PC-9 (cell line): ENCODE data around the gene ITGAD.

Experiments
- EZH2 ChIP-seq: fragments of 200-600 bp; sonication (generic); IDR thresholded peaks from 2 replicates; pipeline ENCODE4 v1.8.0; 2017; ENCODE audit warnings: antibody characterized with exemption, low read depth
- TF ChIP-seq, protein P1 (sequence below): fragments of 200-600 bp; sonication (generic); conservative IDR thresholded peaks from 2 replicates; pipeline ENCODE4 v1.6.1; 2017; ENCODE audit warnings: mixed run types, antibody characterized with exemption, mild to moderate bottlenecking, moderate library complexity

DNA sequence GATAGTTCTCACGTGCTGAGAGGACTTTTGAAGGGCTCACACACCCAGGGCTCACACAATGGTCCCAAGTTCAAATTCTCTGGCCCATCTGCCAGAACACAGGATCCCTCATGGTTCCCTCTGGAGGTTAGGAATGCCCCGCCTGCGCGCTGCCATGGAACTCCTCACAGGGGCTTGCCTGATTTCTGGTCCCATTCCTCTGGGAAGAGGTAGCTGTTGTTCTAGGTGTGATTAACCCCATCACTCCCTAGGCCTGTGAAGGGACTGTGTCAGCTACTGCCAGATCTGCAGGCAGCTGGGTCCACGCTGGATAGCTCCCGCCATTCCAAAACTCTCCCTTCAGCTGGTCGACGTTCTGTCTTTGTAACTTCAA lies 63.8 kb downstream of the ITGAD start:
- TF ChIP-seq, protein P1, sequence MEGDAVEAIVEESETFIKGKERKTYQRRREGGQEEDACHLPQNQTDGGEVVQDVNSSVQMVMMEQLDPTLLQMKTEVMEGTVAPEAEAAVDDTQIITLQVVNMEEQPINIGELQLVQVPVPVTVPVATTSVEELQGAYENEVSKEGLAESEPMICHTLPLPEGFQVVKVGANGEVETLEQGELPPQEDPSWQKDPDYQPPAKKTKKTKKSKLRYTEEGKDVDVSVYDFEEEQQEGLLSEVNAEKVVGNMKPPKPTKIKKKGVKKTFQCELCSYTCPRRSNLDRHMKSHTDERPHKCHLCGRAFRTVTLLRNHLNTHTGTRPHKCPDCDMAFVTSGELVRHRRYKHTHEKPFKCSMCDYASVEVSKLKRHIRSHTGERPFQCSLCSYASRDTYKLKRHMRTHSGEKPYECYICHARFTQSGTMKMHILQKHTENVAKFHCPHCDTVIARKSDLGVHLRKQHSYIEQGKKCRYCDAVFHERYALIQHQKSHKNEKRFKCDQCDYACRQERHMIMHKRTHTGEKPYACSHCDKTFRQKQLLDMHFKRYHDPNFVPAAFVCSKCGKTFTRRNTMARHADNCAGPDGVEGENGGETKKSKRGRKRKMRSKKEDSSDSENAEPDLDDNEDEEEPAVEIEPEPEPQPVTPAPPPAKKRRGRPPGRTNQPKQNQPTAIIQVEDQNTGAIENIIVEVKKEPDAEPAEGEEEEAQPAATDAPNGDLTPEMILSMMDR: no peak
- no peak for TF ChIP-seq EZH2
